Heart left ventricle (tissue), 16 donors: ENCODE measurements around the gene TTYH1. TPM values are rescaled to one million over a fixed set of nuclear protein-coding genes. Genes with fewer than 3 reads are reported as not detected.

Experiments
- ATAC-seq, 4 donors: fragments of 200-7000 bp; cut with Tn5 transposase; one replicate each; pipeline ENCODE4 v1.9.1; 2020 to 2022; ENCODE audit warnings: moderate library complexity in 4 of 4, mild to moderate bottlenecking in 3 of 4, moderate number of reproducible peaks in 1 of 4
- DNase-seq, 5 donors: peaks; one replicate each; pipeline ENCODE4 v3.0.0-alpha.2; 2020
- H3K27ac ChIP-seq, 12 donors: fragments of 200-600 bp; sonication (generic) in 4 of 12; one replicate each; pipeline versions ENCODE4 v1.5.0 to v1.8.0; 2016 to 2022; ENCODE audit warnings: mild to moderate bottlenecking in 2 of 12
- H3K27me3 ChIP-seq, 9 donors: fragments of 200-600 bp; sonication (generic) in 2 of 9; one replicate each; pipeline versions ENCODE4 v1.5.1 to v1.8.0; 2016 to 2022; ENCODE audit warnings: mild to moderate bottlenecking in 3 of 9
- H3K36me3 ChIP-seq, 9 donors: fragments of 200-600 bp; sonication (generic) in 2 of 9; one replicate each; pipeline versions ENCODE4 v1.5.0 to v1.8.0; 2018 to 2022; ENCODE audit warnings: mild to moderate bottlenecking in 2 of 9
- H3K4me1 ChIP-seq, 12 donors: fragments of 200-600 bp; sonication (generic) in 4 of 12; one replicate each; pipeline versions ENCODE4 v1.5.0 to v1.8.0; 2016 to 2022; ENCODE audit warnings: mild to moderate bottlenecking in 3 of 12
- H3K4me3 ChIP-seq, 12 donors: fragments of 200-600 bp; sonication (generic) in 4 of 12; one replicate each; pipeline versions ENCODE4 v1.5.0 to v1.8.0; 2017 to 2022; ENCODE audit warnings: mild to moderate bottlenecking in 9 of 12, moderate library complexity in 4 of 12
- H3K9me3 ChIP-seq, 12 donors: fragments of 200-600 bp; sonication (generic) in 4 of 12; one replicate each; pipeline versions ENCODE4 v1.5.0 to v1.8.0; 2016 to 2022; ENCODE audit warnings: mild to moderate bottlenecking in 1 of 12
- CTCF ChIP-seq, 12 donors: fragments of 200-600 bp; sonication (generic) in 4 of 12; IDR thresholded peaks; one replicate each; pipeline versions ENCODE4 v1.5.0 to v1.8.0; 2018 to 2022; ENCODE audit warnings: antibody characterized with exemption in 12 of 12, mild to moderate bottlenecking in 5 of 12
- POLR2A ChIP-seq, 2 donors: fragments of 450-650 bp; IDR thresholded peaks; one replicate each; pipeline ENCODE4 v1.6.1; 2017; ENCODE audit warnings: antibody characterized with exemption in 2 of 2, mild to moderate bottlenecking in 2 of 2, moderate library complexity in 2 of 2
- WGBS, 4 donors: extraction: QIAGEN DNeasy Blood & Tissue Kit in 2 of 4; methylation state at CpG; one replicate each; pipeline versions ENCODE4 v1.1.5 to v1.1.7; 2013 to 2018; 5-methylcytosine and 5-hydroxymethylcytosine counted together
- intact Hi-C, 10 donors: fragments of 100-400 bp; cut with DNase I; formaldehyde crosslinking; loops; one replicate each; pipeline versions ENCODE4 v1.11.1 to v1.14.2; 2022
- polyA plus RNA-seq, 2 donors: library from polyadenylated mRNA; stranded (reverse); fragments of 200-250 nt; gene quantifications; one replicate each; pipeline ENCODE4 v1.2.3, GENCODE V29; 2013
- total RNA-seq, 9 donors: library from RNA; depleted of rRNA in 2 of 9; stranded (reverse); fragments of >200 nt in 2 of 9; fragmentation: NEBNext Ultra II Directional in 3 of 9; extraction: Animal tissue kit (Norgen Biotek cat#: 25700) in 3 of 9; gene quantifications; one replicate each; pipeline versions ENCODE4 v1.1.0 to v1.2.4, GENCODE V29; 2016 to 2023
- donor health status: ischemic (EF 13 %, LVEDD 7.1; RV severe dilation, severe dysfunction).
- donor health status: healthy with polysubstance abuse.
- donor health status: DM: no; HTN: yes; CAD: no.
- donor health status: DM: no; HTN: no; CAD: no.
- donor health status: ischemic (EF 25% LVEDD 6.9; RV normal size, moderate dysfunction).
- donor health status: ischemic (EF 25% LVEDD 5.7; RV mildly dilated, moderate dysfunction).
- donor health status: healthy.
- donor health status: DM: yes; HTN: yes; CAD: no.
- donor health status: ischemic (EF 35%, LVEDD 5.7; RV mildly dilated, moderate dysfunction).
- donor health status: nonischemic (EF 11% LVEDD 7.7; RV severe dilation, severe dysfunction).
- donor health status: DM: yes; HTN: yes; CAD: no.
- donor health status: PGD.
- donor health status: ischemic (EF 29% LVEDD 5.4; RV normal size, mild dysfunction).
- donor health status: nonischemic (EF 23%, LVEDD 6.1; RV moderate dilation, normal function).

TTYH1 gene
- total and polyA plus RNA-seq, 11 donors: 0.46 to 6.9 (median 1.1) TPM

- WGBS, 4 donors: 56 to 67% (median 63%) methylated on average over 2 of the region's 2 CpGs
- Histone ChIP-seq H3K36me3 (no peaks in the 10 kb centered on the region), H3K4me3 (no peak overlapping the region), H3K4me1 (no peaks in the 10 kb centered on the region), H3K9me3 (peaks cover 0 to 5% (median 0%) of the 10 kb centered on the region in 12 donors), H3K27me3 (peaks cover 0 to 7% (median 0%) of the 10 kb centered on the region in 9 donors), H3K27ac (no peak overlapping the region)
- intact Hi-C loops: loop anchor here in 1 of 10 donors (10.0 kb wide), 1 partner anchor 74 kb away; no protein-coding TSS in a partner anchor
- DNase-seq (no peak), ATAC-seq (no peak)
- no peak for TF ChIP-seq CTCF (IDR thresholded peaks at IDR 0.05)
- no peak for TF ChIP-seq POLR2A (IDR thresholded peaks at IDR 0.05)
Measured at GRCh38 chr19:54399189-54399588, 16.1 kb upstream of the TTYH1 start.

GRCh38 chr19:54400913-54401312 is 14.4 kb upstream of the TTYH1 start:
- Histone ChIP-seq H3K4me3 (no peak overlapping the region), H3K27me3 (peaks cover 0 to 3% (median 0%) of the 10 kb centered on the region in 9 donors), H3K27ac (no peak overlapping the region), H3K36me3 (no peaks in the 10 kb centered on the region), H3K4me1 (no peaks in the 10 kb centered on the region), H3K9me3 (peaks cover 0 to 5% (median 0%) of the 10 kb centered on the region in 12 donors)
- no peak for ATAC-seq
- TF ChIP-seq CTCF (IDR thresholded peaks at IDR 0.05) (no peak), POLR2A (IDR thresholded peaks at IDR 0.05) (no peak)
- DNase-seq: no peak
- intact Hi-C loops: no loop called here
- WGBS, 4 donors: 57 to 86% (median 76%) methylated on average over 6 of the region's 6 CpGs

GRCh38 chr19:54403054-54403453 is 12.2 kb upstream of the TTYH1 start:
- Histone ChIP-seq H3K4me1 (no peaks in the 10 kb centered on the region), H3K27me3 (no peaks in the 10 kb centered on the region), H3K9me3 (peaks cover 0 to 5% (median 0%) of the 10 kb centered on the region in 12 donors), H3K4me3 (no peak overlapping the region), H3K27ac (no peak overlapping the region), H3K36me3 (no peaks in the 10 kb centered on the region)
- no peak for TF ChIP-seq CTCF (IDR thresholded peaks at IDR 0.05)
- no peak for TF ChIP-seq POLR2A (IDR thresholded peaks at IDR 0.05)
- intact Hi-C loops: no loop called here
- DNase-seq: no peak
- no peak for ATAC-seq
- 69 to 84% (median 81%) methylated on average over 8 of the region's 8 CpGs for WGBS, 4 donors

GRCh38 chr19:54405628-54406027 is 9.6 kb upstream of the TTYH1 start:
- Histone ChIP-seq H3K27ac (no peak overlapping the region), H3K27me3 (peaks cover 0 to 7% (median 0%) of the 10 kb centered on the region in 9 donors), H3K4me1 (no peaks in the 10 kb centered on the region), H3K36me3 (no peaks in the 10 kb centered on the region), H3K9me3 (no peaks in the 10 kb centered on the region), H3K4me3 (no peak overlapping the region)
- intact Hi-C loops: no loop called here
- no peak for ATAC-seq
- no peak for DNase-seq
- no peak for TF ChIP-seq POLR2A (IDR thresholded peaks at IDR 0.05)
- no peak for TF ChIP-seq CTCF (IDR thresholded peaks at IDR 0.05)
